Stimulated activated CD4-positive, alpha-beta T cell treated with anti-CD3 and anti-CD28 coated beads, Interleukin-1b, Interleukin-23, amount 100 ng/mL, for 48 hours (primary cell): Measurements from ENCODE around the gene CEACAM16.
A peak's percentile ranks its signal among the peaks of the same experiment; 100 is the strongest.
"Not testable (repeated sequence)": the region's sequence is repeated elsewhere in the genome, so short reads cannot be mapped to it uniquely, and the experiment has no call there.

Source experiments
- DNase-seq: peaks from one replicate; pipeline ENCODE4 v3.0.0-alpha.2; 2020

Gene CEACAM16, protein sequence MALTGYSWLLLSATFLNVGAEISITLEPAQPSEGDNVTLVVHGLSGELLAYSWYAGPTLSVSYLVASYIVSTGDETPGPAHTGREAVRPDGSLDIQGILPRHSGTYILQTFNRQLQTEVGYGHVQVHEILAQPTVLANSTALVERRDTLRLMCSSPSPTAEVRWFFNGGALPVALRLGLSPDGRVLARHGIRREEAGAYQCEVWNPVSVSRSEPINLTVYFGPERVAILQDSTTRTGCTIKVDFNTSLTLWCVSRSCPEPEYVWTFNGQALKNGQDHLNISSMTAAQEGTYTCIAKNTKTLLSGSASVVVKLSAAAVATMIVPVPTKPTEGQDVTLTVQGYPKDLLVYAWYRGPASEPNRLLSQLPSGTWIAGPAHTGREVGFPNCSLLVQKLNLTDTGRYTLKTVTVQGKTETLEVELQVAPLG

DNA sequence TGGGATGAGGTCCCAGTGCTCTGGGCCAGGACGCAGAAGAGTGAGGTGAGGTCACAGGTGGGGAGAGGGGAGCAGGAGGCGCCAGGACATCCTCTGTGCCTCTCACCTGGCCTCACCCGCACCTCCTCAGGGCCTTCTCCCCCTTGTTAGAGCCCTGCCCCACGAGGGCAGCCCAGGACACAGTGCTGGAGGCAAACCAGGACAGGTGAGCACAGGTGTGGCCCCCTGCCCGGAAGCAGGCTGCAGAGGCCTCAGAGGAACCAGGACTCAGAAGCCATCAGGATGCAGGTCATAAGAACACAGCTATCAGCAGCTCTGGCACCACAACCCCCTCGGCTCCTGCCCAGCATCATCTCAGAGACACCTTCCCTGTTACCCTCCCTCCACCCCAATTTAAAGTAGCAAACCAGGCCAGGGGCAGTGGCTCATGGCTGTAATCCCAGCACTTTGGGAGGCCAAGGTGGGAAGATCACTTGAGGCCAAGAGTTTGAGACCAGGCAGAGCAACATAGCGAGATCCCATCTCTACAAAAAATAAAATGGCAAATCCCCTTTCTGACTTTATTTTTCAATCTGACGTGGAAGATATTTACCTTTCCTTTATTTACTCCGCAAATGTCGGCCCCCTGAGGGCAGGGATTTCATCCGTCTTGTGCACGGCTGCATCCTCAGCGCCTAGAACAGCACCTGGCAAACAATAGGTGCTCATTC lies at the start of gene CEACAM16:
CEACAM16 (plus strand) TSS at position 660 of the 710 bp plus-strand sequence. CDS start 2,306 bp downstream, outside the sequence.
- no peak for DNase-seq

DNA sequence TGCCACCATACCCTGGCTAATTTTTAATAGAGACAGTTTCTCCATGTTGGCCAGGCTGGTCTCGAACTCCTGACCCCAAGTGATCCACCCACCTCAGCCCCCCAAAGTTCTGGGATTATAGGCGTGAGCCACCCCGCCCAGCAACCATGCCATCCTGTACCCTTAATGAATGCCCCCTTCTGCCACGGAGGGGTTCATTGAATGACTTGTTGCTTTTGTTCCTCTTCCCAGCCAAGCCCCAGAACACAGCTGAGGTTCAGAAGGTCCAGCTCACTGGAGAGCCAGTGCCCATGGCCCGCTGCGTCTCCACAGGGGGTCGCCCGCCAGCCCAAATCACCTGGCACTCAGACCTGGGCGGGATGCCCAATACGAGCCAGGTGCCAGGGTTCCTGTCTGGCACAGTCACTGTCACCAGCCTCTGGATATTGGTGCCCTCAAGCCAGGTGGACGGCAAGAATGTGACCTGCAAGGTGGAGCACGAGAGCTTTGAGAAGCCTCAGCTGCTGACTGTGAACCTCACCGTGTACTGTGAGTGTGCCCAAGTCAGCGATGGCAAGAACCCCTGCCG lies 49.3 kb upstream of the CEACAM16 start:
- DNase-seq = no peak

DNA sequence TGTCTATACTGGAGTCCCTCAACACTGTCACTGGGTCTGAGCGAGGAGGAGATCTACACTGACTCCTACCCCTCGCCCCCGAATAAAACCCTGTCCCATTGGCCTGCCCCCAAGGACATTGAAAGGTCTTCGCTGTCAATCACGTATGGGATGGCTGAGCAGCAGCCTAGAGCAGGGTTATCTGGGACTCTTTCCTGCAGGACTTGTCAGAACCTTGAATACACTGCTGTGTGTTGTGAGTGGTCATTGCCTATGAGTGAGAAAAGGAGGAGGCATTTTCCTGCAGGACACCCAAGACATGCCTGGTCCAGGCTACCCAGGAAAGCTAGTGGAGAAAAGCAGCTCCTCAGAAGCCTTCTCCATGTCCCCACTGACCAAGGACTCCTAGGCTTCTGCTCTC lies 45.6 kb upstream of the CEACAM16 start:
- DNase-seq = no peak

DNA sequence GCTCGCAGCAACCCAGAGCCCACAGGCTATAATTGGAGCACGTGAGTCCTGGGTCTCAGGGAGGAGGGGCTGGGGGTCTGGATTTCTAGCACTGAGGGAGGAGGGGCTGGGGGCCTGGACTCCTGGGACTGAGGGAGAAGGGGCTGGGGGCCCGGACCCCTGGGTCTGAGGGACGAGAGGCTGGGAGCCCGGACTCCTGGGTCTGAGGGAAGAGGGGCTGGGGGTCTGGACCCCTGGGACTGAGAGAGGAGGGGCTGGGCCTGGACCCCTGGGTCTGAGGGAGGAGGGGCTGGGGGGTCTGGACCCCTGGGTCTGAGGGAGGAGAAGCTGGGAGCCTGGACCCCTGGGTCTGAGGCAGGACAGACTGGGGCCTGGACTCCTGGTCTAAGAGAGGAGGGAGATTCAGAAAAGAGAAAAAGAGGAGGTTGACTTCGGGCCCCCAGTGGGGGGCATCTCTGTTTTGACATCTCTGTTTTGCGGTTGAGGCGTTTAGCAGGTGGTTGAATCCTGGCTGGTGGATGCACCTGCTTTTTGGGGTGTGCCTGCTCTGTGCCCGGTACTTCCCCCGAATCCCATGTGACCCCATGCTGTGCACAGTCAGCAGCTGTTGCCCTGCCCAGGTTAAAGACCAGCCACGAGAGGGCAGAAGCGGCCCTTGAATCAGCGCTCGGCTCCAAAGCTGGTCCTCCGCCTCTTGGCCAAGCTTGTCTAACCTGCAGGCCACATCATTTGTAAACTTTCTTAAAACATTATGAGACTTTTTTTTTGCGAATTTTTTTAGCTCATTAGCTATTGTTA lies 44.8 kb upstream of the CEACAM16 start:
- DNase-seq = peak; percentile 81

DNA sequence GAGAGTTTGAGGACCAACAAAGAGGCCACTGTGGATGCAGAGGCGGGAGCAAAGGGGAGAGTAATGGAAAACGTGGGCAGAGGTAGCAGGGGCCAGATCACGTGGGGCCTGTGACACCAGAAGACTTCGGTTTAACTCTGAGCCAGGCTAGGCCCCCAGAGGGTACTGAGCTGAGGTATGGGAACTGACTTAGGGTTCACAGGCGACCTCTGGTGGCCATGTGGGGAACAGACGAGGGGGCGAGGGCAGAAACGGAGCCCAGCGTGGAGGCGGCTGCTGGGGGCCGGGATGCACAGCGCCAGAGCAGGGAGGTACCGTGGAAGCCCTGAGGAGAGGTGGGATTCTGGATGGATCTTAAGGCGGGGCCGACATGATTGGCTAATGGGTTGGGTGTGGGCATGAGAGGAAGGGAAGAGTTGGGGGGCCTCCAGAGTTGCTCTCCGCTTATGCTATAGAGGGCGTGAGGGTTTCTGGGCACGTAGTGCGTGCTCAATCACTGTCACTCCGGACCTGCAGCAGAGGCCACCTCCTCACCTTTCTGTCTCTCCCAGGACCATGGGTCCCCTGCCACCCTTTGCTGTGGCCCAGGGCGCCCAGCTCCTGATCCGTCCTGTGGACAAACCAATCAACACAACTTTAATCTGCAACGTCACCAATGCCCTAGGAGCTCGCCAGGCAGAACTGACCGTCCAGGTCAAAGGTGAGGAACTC lies 41.6 kb upstream of the CEACAM16 start:
- peak; percentile 74 for DNase-seq

DNA sequence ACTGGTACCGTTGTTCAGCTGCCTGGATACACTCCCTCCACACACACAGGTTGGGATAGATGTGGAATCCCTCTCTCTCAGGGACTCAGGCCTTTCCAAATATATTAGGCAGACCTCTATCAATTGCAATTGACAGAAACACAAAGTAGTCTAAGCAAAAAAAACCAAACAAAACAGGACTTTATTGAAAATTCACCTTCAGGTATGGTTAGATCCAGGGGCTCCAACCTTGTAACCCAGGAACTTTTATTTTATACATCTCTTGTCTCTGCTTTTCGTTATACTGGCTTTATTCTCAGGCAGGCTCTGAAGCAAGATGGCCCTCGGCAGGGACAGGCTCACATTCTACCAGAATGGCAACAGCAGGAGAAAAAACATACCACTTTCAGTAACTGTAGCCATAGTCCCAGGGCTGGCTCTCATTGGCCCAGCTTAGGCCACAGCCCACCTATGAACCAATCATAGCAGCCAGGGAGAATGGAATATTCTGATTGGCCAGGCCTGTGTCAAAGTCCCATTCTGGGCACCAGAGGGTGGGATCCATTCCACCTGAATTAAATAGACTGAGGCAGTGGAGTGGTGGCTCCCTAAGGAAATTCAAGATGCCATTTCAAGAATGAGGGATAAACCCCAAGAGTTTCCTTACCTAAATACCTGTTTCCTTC lies 40.8 kb upstream of the CEACAM16 start:
- DNase-seq = no peak

DNA sequence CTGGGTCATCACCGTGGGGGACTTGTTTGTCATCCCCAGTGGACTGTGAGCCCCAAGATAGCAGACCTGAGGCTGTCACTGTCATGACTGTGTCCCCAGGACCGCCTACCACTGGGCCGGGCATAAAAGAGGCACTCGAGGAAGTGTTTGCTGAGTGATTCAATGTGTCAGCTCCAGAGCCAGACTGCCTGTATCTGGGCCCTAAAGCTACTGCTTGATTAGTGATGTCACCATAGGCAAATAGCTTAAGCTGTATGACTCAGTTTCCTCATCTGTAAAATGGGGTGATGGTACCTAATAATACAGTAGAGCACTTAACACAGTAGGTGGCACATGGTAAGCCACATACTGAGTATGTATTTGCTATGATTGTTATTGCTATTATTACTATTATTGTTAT lies 38.9 kb upstream of the CEACAM16 start:
- DNase-seq = no peak

DNA sequence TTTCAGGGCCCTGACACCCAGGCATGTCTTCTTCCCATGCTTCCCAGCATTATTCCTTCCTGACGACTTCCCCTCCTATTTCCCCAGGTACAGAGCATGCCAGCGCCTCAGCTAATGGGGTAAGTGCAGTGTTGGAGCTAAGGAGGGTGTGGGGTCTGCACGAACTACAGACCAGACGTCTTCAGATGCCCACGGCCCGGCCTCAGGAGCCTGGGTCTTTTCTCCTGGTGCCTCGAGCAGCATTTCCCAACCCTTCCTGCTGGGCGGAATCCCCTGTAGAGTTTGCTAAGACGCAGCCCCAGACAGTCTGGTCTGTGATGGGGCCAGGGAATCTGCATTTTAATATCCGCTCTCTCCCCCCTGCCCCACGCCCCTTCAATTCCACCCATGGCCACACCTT lies 37.7 kb upstream of the CEACAM16 start:
- DNase-seq = no peak

DNA sequence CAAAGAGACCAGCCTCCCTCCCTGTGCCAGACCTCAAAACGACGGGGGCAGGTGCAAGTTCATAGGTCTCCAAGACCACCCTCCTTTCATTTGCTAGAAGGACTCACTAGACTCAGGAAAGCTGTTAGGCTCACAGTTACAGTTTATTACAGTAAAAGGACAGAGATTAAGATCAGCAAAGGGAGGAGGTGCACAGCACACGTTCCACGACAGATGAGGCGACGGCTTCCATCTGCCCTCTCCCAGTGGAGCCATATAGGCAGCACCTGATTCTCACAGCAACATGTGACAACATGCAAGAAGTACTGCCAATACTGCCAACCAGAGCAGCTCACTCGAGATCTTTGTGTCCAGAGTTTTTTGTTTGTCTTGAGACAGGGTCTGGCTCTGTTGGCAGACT lies 37.0 kb upstream of the CEACAM16 start:
- DNase-seq = no peak

DNA sequence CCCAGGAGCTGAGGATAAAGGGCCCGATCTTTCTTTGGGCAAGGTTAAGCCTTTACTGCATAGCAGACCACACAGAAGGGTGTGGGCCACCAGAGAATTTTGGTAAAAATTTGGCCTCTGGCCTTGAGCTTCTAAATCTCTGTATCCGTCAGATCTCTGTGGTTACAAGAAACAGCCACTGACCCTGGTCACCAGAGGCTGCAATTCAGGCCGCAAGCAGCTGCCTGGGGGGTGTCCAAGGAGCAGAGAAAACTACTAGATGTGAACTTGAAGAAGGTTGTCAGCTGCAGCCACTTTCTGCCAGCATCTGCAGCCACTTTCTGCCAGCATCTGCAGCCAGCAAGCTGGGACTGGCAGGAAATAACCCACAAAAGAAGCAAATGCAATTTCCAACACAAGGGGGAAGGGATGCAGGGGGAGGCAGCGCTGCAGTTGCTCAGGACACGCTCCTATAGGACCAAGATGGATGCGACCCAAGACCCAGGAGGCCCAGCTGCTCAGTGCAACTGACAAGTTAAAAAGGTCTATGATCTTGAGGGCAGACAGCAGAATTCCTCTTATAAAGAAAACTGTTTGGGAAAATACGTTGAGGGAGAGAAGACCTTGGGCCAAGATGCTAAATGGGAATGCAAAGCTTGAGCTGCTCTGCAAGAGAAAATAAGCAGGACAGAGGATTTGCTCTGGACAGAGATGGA lies 36.1 kb upstream of the CEACAM16 start:
- DNase-seq = no peak

DNA sequence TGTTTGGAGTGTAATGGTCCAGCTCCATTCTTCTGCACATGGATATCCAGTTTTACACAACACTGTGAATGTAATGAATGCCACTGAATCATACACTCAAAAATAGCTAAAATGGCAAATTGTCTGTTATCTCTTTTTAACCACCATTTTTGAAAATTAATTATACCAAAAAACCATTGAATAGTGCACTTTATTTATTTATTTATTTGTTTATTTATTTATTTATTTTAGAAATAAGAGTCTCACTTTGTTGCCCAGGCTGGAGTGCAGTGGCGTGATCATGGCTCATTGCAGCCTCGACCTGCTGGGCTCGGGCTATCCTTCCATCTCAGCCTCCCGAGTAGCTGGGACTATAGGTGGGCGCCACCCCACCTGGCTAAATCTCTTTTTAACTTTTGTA lies 35.0 kb upstream of the CEACAM16 start:
- no peak for DNase-seq

DNA sequence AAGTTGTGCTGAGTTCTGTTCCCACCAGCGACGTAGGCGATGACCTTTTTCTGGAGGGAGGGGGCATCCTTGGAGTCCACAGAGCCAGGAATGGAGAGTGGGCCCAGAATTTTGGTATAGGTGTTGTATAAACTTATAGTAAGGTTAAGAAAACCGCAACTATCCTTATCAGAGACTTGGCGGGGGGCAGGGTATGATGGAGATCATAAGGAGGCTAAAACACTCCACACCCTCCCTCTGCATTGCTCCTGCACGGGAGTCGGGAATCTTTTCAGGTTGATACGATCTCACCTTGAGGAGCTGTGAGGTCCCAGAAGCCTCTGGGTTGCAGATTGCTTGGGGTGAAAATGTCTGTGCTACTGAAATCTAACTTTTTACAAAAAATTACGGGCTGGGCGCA lies 34.0 kb upstream of the CEACAM16 start:
- no peak for DNase-seq

DNA sequence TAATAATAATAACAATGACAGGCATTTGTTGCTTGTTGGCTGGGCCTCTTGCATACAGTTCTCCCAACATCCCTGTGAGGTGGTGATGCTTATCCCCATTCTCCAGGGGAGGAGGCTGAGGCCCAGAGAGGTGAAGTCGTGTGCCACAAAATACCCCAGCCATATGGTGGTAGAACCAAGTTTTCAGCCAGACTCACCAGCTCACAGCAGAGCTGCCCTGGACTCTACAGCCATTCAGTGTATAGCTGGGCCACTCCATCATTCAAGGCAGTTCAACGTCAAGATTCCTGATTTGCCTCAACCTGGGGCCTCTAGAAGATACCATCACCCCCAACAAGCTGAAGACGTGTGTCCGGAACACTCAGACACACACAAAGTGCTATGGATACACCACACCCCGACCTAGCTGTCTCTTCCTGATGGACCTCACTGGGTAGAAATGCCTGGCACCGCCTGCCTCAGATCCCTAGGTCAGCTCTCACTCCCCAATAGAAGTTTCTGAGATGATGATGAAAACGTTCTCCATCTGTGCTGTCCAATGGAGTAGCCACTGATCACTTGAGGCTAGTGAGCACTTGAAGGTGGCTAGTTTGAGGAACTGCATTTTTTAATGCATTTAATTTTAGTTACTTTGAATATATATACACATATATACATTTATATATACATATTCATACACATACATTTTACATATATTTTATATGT lies 31.9 kb upstream of the CEACAM16 start:
- DNase-seq = no peak

DNA sequence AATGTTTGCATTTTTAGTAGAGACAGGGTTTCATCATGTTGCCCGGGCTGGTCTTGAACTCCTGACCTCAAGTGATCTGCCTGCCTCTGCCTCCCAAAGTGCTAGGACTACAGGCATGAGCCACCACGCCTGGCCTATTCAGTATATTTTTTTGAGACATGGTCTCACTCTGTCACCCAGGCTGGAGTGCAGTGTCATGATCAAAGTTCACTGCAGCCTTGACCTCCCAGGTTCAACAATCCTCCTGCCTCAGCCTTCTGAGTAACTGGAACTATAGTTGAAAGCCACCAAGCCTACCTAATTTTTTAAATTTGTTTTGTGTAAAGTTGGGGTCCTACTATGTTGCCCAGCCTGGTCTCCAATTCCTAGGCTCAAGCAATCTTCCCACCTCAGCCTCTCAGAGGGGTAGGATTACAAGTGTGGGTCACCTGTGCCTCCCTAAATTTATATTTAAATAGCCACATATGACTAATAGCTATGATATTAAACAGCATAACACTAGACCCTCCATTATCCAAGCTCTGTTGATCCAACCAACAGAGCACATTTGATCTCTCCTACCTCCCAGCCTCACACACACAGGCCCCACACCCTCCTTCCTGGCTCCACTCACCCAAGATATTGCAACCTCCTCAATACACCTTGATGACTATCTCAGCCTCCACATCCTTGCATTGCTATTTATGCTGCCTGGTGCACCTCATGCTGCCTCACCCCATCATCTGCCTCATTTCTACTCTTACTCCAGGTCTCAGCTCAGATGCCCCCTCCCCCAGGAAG lies 29.8 kb upstream of the CEACAM16 start:
- no peak for DNase-seq

DNA sequence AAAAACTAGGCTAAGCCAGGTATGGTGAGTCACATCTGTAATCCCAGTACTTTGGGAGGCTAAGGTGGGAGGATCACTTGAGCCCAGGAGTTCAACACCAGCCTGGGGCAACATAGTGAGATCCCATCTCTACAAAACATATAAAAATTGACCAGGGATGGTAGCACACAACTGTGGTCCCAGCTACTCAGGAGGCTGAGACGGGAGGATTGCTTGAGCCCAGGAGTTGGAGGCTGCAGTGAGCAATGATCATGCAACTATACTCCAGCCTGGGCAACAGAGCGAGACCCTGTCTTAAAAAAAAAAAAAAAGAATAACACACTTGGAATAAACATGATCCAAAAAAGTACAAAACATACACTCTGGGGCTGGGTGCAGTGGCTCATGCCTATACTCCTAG lies 28.9 kb upstream of the CEACAM16 start:
- DNase-seq = not testable (repeated sequence)

DNA sequence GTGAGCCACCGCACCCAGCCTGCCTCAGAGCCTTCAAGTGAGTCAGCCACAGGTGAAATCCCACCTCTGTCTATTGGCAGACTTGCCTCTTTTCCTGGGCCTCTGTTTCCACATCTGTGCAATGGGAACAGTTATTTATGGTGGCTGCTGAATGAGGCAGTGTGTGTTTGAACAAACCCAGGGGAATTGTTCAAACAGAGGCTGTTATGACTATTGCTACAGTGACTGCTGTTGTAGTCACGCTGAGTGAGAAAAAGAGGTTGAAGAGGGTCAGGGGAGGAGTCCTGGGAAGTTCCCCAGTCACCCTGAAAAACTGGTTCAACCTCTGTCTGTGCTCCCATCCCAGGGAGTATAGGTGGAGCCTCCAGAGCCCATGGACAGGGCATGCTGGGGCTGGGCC lies 27.6 kb upstream of the CEACAM16 start, which contains the start of gene CEACAM19:
CEACAM19 (plus strand) TSS at position 83 of the 400 bp plus-strand sequence. CDS start 450 bp downstream, outside the sequence.
- DNase-seq = no peak

DNA sequence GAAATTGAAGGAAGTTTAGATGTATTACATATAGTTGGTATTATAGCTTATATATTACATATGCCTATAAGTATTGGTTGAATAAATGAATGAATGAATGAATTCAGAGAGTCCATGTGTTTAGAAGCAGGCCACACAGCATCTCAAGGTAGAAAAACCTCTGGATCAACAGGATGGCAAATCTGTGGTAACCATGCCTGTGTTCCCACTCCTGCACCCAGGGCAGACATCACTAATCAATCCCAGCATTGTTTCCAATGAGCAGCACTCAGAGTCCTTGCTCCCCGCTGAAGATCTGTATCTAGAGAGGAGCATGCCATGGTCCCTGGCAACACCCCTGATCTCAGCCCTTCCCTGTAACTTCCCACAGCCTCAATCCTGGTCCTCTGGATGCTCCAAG lies 26.7 kb upstream of the CEACAM16 start:
- no peak for DNase-seq

DNA sequence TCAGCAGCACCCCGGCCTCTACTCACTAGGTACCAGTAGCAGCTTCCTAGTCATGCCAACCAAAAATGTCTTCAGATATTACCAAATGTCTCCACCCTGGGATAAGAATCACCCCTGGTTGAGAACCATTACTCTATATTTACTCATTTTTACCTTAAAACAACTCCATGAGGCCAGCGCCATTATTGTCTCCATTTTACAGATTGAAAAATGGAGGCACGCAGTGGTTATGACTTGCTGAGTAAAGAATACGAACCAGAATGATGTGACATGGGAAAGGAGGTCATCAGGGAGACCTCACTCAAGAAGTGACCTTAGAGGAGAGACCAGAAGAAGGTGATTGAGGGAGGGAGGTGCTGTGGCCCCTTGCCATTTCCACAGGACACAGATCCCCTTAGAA lies 25.4 kb upstream of the CEACAM16 start:
- no peak for DNase-seq

DNA sequence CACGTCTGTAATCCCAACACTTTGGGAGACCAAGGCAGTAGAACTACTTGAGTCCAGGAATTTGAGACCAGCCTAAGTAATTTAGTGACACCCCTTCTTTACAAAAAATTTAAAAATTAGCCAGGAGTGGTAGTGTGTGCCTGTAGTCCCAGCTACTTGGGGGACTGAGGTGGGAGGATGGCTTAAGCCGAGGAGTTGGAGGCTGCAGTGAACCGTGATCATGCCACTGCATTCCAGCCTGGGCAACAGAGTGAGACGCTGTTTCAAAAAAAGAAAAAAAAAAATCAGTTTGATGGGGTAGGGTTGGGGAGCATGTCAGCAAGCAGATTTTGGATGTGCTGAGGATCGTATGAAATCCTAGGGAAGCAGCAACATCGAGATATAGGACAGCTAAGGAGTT lies 23.4 kb upstream of the CEACAM16 start:
- DNase-seq = no peak
